Measurements from ENCODE around the gene GPRIN3.
A peak's percentile ranks its signal among the peaks of the same experiment; 100 is the strongest.

The GPRIN3 gene

GRCh38 chr4:89242216-89242615 lies 65.4 kb downstream of the GPRIN3 start:
- H3K27ac ChIP-seq (ENCODE audit: low read depth, low read length): no peak overlapping the region
- no peak overlapping the region for H3K9ac ChIP-seq (ENCODE audit: low read depth in 1 of 2, low read length in 2 of 2)
- H3K36me3 ChIP-seq (ENCODE audit: control insufficient read depth in 1 of 2, insufficient read depth in 2 of 2, low read length in 2 of 2): no peaks in the 10 kb centered on the region
- no peaks in the 10 kb centered on the region for H3K9me3 ChIP-seq (ENCODE audit: control insufficient read depth in 1 of 2, low read length in 2 of 2)
- H3K27me3 ChIP-seq (ENCODE audit: control insufficient read depth in 1 of 2, insufficient read depth in 2 of 2, low read length in 2 of 2): no peaks in the 10 kb centered on the region
- H3K4me3 ChIP-seq (ENCODE audit: low read depth in 1 of 2, low read length in 2 of 2): no peak overlapping the region
- peaks cover 10 to 13% of the 10 kb centered on the region in 2 donors for H3K4me1 ChIP-seq (ENCODE audit: control insufficient read depth in 1 of 2, insufficient read depth in 2 of 2, low read length in 2 of 2)

- no peaks in the 10 kb centered on the region for H3K36me3 ChIP-seq (ENCODE audit: control insufficient read depth in 1 of 2, insufficient read depth in 2 of 2, low read length in 2 of 2)
- H3K27ac ChIP-seq (ENCODE audit: low read depth, low read length): no peak overlapping the region
- H3K4me1 ChIP-seq (ENCODE audit: control insufficient read depth in 1 of 2, insufficient read depth in 2 of 2, low read length in 2 of 2): no peaks in the 10 kb centered on the region
- H3K9ac ChIP-seq (ENCODE audit: low read depth in 1 of 2, low read length in 2 of 2): no peak overlapping the region
- H3K9me3 ChIP-seq (ENCODE audit: control insufficient read depth in 1 of 2, low read length in 2 of 2): no peaks in the 10 kb centered on the region
- H3K27me3 ChIP-seq (ENCODE audit: control insufficient read depth in 1 of 2, insufficient read depth in 2 of 2, low read length in 2 of 2): no peaks in the 10 kb centered on the region
- H3K4me3 ChIP-seq (ENCODE audit: low read depth in 1 of 2, low read length in 2 of 2): no peak overlapping the region
Measured at GRCh38 chr4:89230271-89230670, 77.3 kb downstream of the GPRIN3 start.

GRCh38 chr4:89226665-89227574 lies 80.7 kb downstream of the GPRIN3 start:
- no peak overlapping the region for H3K27ac ChIP-seq (ENCODE audit: low read depth, low read length)

GRCh38 chr4:89222170-89222569 lies 85.4 kb downstream of the GPRIN3 start:
- Histone ChIP-seq H3K4me3 (ENCODE audit: low read depth in 1 of 2, low read length in 2 of 2) (no peak overlapping the region), H3K36me3 (ENCODE audit: control insufficient read depth in 1 of 2, insufficient read depth in 2 of 2, low read length in 2 of 2) (no peaks in the 10 kb centered on the region)

More at GRCh38 chr4:89226665-89227574, 80.7 kb downstream of the GPRIN3 start:
- Histone ChIP-seq H3K36me3 (ENCODE audit: control insufficient read depth in 1 of 2, insufficient read depth in 2 of 2, low read length in 2 of 2) (no peaks in the 10 kb centered on the region), H3K27me3 (ENCODE audit: control insufficient read depth in 1 of 2, insufficient read depth in 2 of 2, low read length in 2 of 2) (no peaks in the 10 kb centered on the region), H3K9me3 (ENCODE audit: control insufficient read depth in 1 of 2, low read length in 2 of 2) (no peaks in the 10 kb centered on the region), H3K9ac (ENCODE audit: low read depth in 1 of 2, low read length in 2 of 2) (no peak overlapping the region), H3K4me1 (ENCODE audit: control insufficient read depth in 1 of 2, insufficient read depth in 2 of 2, low read length in 2 of 2) (no peaks in the 10 kb centered on the region), H3K4me3 (ENCODE audit: low read depth in 1 of 2, low read length in 2 of 2) (peak overlapping the region; percentile 4 to 26)

GRCh38 chr4:89221167-89221867 lies 86.3 kb downstream of the GPRIN3 start:
- Histone ChIP-seq H3K9ac (ENCODE audit: low read depth in 1 of 2, low read length in 2 of 2) (no peak overlapping the region), H3K4me1 (ENCODE audit: control insufficient read depth in 1 of 2, insufficient read depth in 2 of 2, low read length in 2 of 2) (no peaks in the 10 kb centered on the region), H3K9me3 (ENCODE audit: control insufficient read depth in 1 of 2, low read length in 2 of 2) (no peaks in the 10 kb centered on the region), H3K4me3 (ENCODE audit: low read depth in 1 of 2, low read length in 2 of 2) (no peak overlapping the region), H3K36me3 (ENCODE audit: control insufficient read depth in 1 of 2, insufficient read depth in 2 of 2, low read length in 2 of 2) (no peaks in the 10 kb centered on the region), H3K27me3 (ENCODE audit: control insufficient read depth in 1 of 2, insufficient read depth in 2 of 2, low read length in 2 of 2) (no peaks in the 10 kb centered on the region), H3K27ac (ENCODE audit: low read depth, low read length) (no peak overlapping the region)

More at GRCh38 chr4:89222170-89222569, 85.4 kb downstream of the GPRIN3 start:
- H3K27ac ChIP-seq (ENCODE audit: low read depth, low read length): no peak overlapping the region
- no peak overlapping the region for H3K9ac ChIP-seq (ENCODE audit: low read depth in 1 of 2, low read length in 2 of 2)
- no peaks in the 10 kb centered on the region for H3K27me3 ChIP-seq (ENCODE audit: control insufficient read depth in 1 of 2, insufficient read depth in 2 of 2, low read length in 2 of 2)
- H3K9me3 ChIP-seq (ENCODE audit: control insufficient read depth in 1 of 2, low read length in 2 of 2): no peaks in the 10 kb centered on the region
- no peaks in the 10 kb centered on the region for H3K4me1 ChIP-seq (ENCODE audit: control insufficient read depth in 1 of 2, insufficient read depth in 2 of 2, low read length in 2 of 2)

- Histone ChIP-seq H3K4me1 (ENCODE audit: control insufficient read depth in 1 of 2, insufficient read depth in 2 of 2, low read length in 2 of 2) (no peaks in the 10 kb centered on the region), H3K9ac (ENCODE audit: low read depth in 1 of 2, low read length in 2 of 2) (no peak overlapping the region)
Measured at GRCh38 chr4:89218587-89218986, 89.0 kb downstream of the GPRIN3 start.

GRCh38 chr4:89217604-89218003 lies 90.0 kb downstream of the GPRIN3 start:
- Histone ChIP-seq H3K4me3 (ENCODE audit: low read depth in 1 of 2, low read length in 2 of 2) (no peak overlapping the region), H3K9me3 (ENCODE audit: control insufficient read depth in 1 of 2, low read length in 2 of 2) (no peaks in the 10 kb centered on the region), H3K27ac (ENCODE audit: low read depth, low read length) (no peak overlapping the region), H3K9ac (ENCODE audit: low read depth in 1 of 2, low read length in 2 of 2) (no peak overlapping the region), H3K27me3 (ENCODE audit: control insufficient read depth in 1 of 2, insufficient read depth in 2 of 2, low read length in 2 of 2) (no peaks in the 10 kb centered on the region), H3K36me3 (ENCODE audit: control insufficient read depth in 1 of 2, insufficient read depth in 2 of 2, low read length in 2 of 2) (no peaks in the 10 kb centered on the region), H3K4me1 (ENCODE audit: control insufficient read depth in 1 of 2, insufficient read depth in 2 of 2, low read length in 2 of 2) (no peaks in the 10 kb centered on the region)

More at GRCh38 chr4:89218587-89218986, 89.0 kb downstream of the GPRIN3 start:
- Histone ChIP-seq H3K27me3 (ENCODE audit: control insufficient read depth in 1 of 2, insufficient read depth in 2 of 2, low read length in 2 of 2) (no peaks in the 10 kb centered on the region), H3K9me3 (ENCODE audit: control insufficient read depth in 1 of 2, low read length in 2 of 2) (no peaks in the 10 kb centered on the region), H3K4me3 (ENCODE audit: low read depth in 1 of 2, low read length in 2 of 2) (no peak overlapping the region), H3K36me3 (ENCODE audit: control insufficient read depth in 1 of 2, insufficient read depth in 2 of 2, low read length in 2 of 2) (no peaks in the 10 kb centered on the region), H3K27ac (ENCODE audit: low read depth, low read length) (no peak overlapping the region)

- no peak overlapping the region for H3K4me3 ChIP-seq (ENCODE audit: low read depth in 1 of 2, low read length in 2 of 2)
- H3K9me3 ChIP-seq (ENCODE audit: control insufficient read depth in 1 of 2, low read length in 2 of 2): no peaks in the 10 kb centered on the region
- H3K9ac ChIP-seq (ENCODE audit: low read depth in 1 of 2, low read length in 2 of 2): no peak overlapping the region
- no peaks in the 10 kb centered on the region for H3K27me3 ChIP-seq (ENCODE audit: control insufficient read depth in 1 of 2, insufficient read depth in 2 of 2, low read length in 2 of 2)
- no peaks in the 10 kb centered on the region for H3K36me3 ChIP-seq (ENCODE audit: control insufficient read depth in 1 of 2, insufficient read depth in 2 of 2, low read length in 2 of 2)
- no peaks in the 10 kb centered on the region for H3K4me1 ChIP-seq (ENCODE audit: control insufficient read depth in 1 of 2, insufficient read depth in 2 of 2, low read length in 2 of 2)
- H3K27ac ChIP-seq (ENCODE audit: low read depth, low read length): no peak overlapping the region
Measured at GRCh38 chr4:89216866-89217265, 90.7 kb downstream of the GPRIN3 start.

GRCh38 chr4:89216422-89216821 lies 91.2 kb downstream of the GPRIN3 start:
- no peaks in the 10 kb centered on the region for H3K9me3 ChIP-seq (ENCODE audit: control insufficient read depth in 1 of 2, low read length in 2 of 2)
- H3K27me3 ChIP-seq (ENCODE audit: control insufficient read depth in 1 of 2, insufficient read depth in 2 of 2, low read length in 2 of 2): no peaks in the 10 kb centered on the region
- H3K4me3 ChIP-seq (ENCODE audit: low read depth in 1 of 2, low read length in 2 of 2): no peak overlapping the region
- no peaks in the 10 kb centered on the region for H3K36me3 ChIP-seq (ENCODE audit: control insufficient read depth in 1 of 2, insufficient read depth in 2 of 2, low read length in 2 of 2)
- H3K4me1 ChIP-seq (ENCODE audit: control insufficient read depth in 1 of 2, insufficient read depth in 2 of 2, low read length in 2 of 2): no peaks in the 10 kb centered on the region
- no peak overlapping the region for H3K27ac ChIP-seq (ENCODE audit: low read depth, low read length)
- no peak overlapping the region for H3K9ac ChIP-seq (ENCODE audit: low read depth in 1 of 2, low read length in 2 of 2)

GRCh38 chr4:89215736-89216135 lies 91.9 kb downstream of the GPRIN3 start:
- H3K9ac ChIP-seq (ENCODE audit: low read depth in 1 of 2, low read length in 2 of 2): no peak overlapping the region
- no peaks in the 10 kb centered on the region for H3K9me3 ChIP-seq (ENCODE audit: control insufficient read depth in 1 of 2, low read length in 2 of 2)
- H3K4me1 ChIP-seq (ENCODE audit: control insufficient read depth in 1 of 2, insufficient read depth in 2 of 2, low read length in 2 of 2): no peaks in the 10 kb centered on the region
- H3K4me3 ChIP-seq (ENCODE audit: low read depth in 1 of 2, low read length in 2 of 2): no peak overlapping the region
- no peak overlapping the region for H3K27ac ChIP-seq (ENCODE audit: low read depth, low read length)
- no peaks in the 10 kb centered on the region for H3K27me3 ChIP-seq (ENCODE audit: control insufficient read depth in 1 of 2, insufficient read depth in 2 of 2, low read length in 2 of 2)
- H3K36me3 ChIP-seq (ENCODE audit: control insufficient read depth in 1 of 2, insufficient read depth in 2 of 2, low read length in 2 of 2): no peaks in the 10 kb centered on the region
